HL-60 (cell line): ENCODE data around the gene TACR2.

Experiments used
- POLR2AphosphoS5 ChIP-seq: IDR thresholded peaks from 2 replicates; pipeline ENCODE4 v1.6.1; 2012; ENCODE audit warnings: low read depth
- SPI1 ChIP-seq: IDR thresholded peaks from 2 replicates; pipeline ENCODE4 v1.6.1; 2012; ENCODE audit warnings: low read depth, mild to moderate bottlenecking, borderline replicate concordance
- TF ChIP-seq, protein P1 (sequence below): IDR thresholded peaks from one replicate; pipeline ENCODE4 v1.5.1; 2011; ENCODE audit warnings: low read length, control low read depth, inconsistent platforms; ENCODE audit not compliant: insufficient read depth

DNA sequence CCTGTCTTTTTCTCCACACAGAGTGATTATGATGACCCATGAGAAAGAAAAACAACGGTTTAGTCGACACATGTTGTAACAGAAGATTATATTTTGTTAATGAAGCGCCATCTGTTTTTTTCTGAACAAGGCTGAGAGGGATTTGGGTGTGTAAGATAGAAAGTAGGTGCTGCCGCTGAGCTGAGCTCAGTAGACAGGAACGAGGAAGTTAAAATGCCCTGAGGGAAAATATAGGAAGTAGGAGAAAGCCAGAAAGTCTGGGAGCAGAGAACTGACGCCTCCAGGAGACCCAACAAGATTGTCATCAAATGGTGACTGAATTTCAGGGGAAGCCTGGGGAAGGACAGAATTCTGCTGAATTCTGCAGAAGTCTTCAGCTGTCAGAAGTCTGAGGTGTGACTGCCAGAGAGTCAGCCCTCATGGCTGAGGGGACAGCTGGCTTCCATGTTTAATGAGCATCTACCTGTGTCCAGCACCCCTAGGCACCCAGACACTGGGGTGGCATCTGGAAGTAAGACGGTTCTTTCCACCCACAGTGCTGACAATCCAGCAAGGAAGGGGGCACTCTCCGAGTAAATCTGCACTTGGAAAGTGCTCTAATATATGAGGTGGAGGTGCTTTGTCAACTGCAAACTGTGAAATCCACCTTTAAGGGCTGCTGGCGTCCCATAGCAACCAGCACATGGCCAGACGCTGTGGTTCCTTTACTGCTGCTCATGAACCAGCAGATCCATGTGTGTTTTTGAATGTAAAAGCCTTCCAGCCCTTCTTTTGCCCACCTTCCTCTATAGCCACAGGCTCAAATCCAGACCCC lies 22.0 kb upstream of the TACR2 start:
- TF ChIP-seq, protein P1, sequence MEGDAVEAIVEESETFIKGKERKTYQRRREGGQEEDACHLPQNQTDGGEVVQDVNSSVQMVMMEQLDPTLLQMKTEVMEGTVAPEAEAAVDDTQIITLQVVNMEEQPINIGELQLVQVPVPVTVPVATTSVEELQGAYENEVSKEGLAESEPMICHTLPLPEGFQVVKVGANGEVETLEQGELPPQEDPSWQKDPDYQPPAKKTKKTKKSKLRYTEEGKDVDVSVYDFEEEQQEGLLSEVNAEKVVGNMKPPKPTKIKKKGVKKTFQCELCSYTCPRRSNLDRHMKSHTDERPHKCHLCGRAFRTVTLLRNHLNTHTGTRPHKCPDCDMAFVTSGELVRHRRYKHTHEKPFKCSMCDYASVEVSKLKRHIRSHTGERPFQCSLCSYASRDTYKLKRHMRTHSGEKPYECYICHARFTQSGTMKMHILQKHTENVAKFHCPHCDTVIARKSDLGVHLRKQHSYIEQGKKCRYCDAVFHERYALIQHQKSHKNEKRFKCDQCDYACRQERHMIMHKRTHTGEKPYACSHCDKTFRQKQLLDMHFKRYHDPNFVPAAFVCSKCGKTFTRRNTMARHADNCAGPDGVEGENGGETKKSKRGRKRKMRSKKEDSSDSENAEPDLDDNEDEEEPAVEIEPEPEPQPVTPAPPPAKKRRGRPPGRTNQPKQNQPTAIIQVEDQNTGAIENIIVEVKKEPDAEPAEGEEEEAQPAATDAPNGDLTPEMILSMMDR = no peak
- TF ChIP-seq SPI1 (no peak), POLR2AphosphoS5 (no peak)
